Measurements from ENCODE around the gene EML1. TPM values are rescaled to one million over a fixed set of nuclear protein-coding genes. Genes with fewer than 3 reads are reported as not detected.

EML1 gene
- total and polyA plus RNA-seq, 2 experiments from 2014 or later = 22.9 to 31.9 TPM

DNA sequence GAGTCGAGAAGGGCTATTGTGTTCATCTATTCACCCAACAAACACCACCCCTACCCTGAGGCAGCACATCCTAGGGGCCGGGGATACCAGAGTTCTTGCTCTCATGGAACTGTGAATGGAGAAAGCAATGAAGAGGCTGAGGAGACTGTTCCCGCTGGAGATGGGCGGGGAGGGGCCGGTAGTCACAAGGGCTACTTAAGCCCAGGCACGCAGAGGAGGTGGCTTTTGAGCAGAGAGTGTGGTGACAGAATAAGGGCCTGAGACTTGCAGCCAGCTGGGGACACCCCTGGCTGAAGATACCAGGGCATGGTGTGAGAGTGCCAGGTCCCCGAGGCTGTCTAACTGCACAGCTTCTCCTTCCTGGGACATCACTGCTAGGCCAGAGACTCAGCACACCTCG lies 157.9 kb downstream of the EML1 start:
- Histone ChIP-seq H2AFZ (no peak overlapping the region), H3K79me2 (no peaks in the 10 kb centered on the region), H3K4me3 (no peak overlapping the region), H3K9me2 (replicated peaks; ENCODE audit: insufficient read depth) (no peaks in the 10 kb centered on the region), H3K4me2 (no peak overlapping the region), H3K27me3 (no peaks in the 10 kb centered on the region), H3K36me3 (replicated peaks; ENCODE audit: insufficient read depth, low read depth) (no peaks in the 10 kb centered on the region), H3K27ac (no peak overlapping the region), H3K4me1 (ENCODE audit: insufficient read depth) (no peaks in the 10 kb centered on the region), H3K9me3 (ENCODE audit: low read depth) (no peaks in the 10 kb centered on the region), H4K20me1 (ENCODE audit: insufficient read depth, poor library complexity, severe bottlenecking) (no peaks in the 10 kb centered on the region)
- DNase-seq (ENCODE audit: low spot score) = no peak
- TF ChIP-seq, protein P1, sequence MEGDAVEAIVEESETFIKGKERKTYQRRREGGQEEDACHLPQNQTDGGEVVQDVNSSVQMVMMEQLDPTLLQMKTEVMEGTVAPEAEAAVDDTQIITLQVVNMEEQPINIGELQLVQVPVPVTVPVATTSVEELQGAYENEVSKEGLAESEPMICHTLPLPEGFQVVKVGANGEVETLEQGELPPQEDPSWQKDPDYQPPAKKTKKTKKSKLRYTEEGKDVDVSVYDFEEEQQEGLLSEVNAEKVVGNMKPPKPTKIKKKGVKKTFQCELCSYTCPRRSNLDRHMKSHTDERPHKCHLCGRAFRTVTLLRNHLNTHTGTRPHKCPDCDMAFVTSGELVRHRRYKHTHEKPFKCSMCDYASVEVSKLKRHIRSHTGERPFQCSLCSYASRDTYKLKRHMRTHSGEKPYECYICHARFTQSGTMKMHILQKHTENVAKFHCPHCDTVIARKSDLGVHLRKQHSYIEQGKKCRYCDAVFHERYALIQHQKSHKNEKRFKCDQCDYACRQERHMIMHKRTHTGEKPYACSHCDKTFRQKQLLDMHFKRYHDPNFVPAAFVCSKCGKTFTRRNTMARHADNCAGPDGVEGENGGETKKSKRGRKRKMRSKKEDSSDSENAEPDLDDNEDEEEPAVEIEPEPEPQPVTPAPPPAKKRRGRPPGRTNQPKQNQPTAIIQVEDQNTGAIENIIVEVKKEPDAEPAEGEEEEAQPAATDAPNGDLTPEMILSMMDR (IDR thresholded peaks at IDR 0.05; ENCODE audit: poor library complexity) = no peak
- TF ChIP-seq EZH2phosphoT487 (IDR thresholded peaks at IDR 0.05; ENCODE audit: low read depth, severe bottlenecking, unreplicated experiment) (no peak), EZH2 (IDR thresholded peaks at IDR 0.05; ENCODE audit: borderline replicate concordance) (no peak)
- 78% methylated on average over 7 of the region's 8 CpGs for WGBS (ENCODE audit: low lambda C conversion rate, missing lambda C conversion rate)

DNA sequence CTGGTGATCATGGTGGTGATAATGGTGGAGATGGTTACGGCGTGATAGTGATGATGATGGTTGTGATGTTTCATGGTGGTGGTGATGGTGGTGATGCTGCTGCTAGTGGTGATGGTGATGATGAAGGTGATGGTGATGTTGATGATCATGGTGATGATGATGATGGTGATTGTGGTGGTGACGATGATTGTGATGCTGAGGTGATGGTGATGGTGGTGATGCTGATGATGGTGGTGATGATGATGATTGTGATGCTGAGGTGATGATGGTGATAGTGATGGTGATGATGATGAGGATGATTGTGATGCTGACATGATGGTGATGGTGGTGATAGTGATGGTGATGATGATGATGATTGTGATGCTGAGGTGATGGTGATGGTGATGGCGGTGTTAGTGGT lies 158.8 kb downstream of the EML1 start:
- H3K79me2 ChIP-seq = no peaks in the 10 kb centered on the region
- H2AFZ ChIP-seq = no peak overlapping the region
- no peaks in the 10 kb centered on the region for H3K36me3 ChIP-seq (replicated peaks; ENCODE audit: insufficient read depth, low read depth)
- TF ChIP-seq, protein P1 (IDR thresholded peaks at IDR 0.05; ENCODE audit: poor library complexity) = no peak
- TF ChIP-seq EZH2 (IDR thresholded peaks at IDR 0.05; ENCODE audit: borderline replicate concordance) = no peak
- no peak for TF ChIP-seq EZH2phosphoT487 (IDR thresholded peaks at IDR 0.05; ENCODE audit: low read depth, severe bottlenecking, unreplicated experiment)
- H3K9me3 ChIP-seq (ENCODE audit: low read depth) = no peaks in the 10 kb centered on the region
- no peak overlapping the region for H3K4me3 ChIP-seq
- H3K4me2 ChIP-seq = no peak overlapping the region
- no peak for DNase-seq (ENCODE audit: low spot score)
- H4K20me1 ChIP-seq (ENCODE audit: insufficient read depth, poor library complexity, severe bottlenecking) = no peaks in the 10 kb centered on the region
- no peak overlapping the region for H3K27ac ChIP-seq
- no peaks in the 10 kb centered on the region for H3K9me2 ChIP-seq (replicated peaks; ENCODE audit: insufficient read depth)
- 95% methylated on average over 4 of the region's 4 CpGs for WGBS (ENCODE audit: low lambda C conversion rate, missing lambda C conversion rate)
- H3K4me1 ChIP-seq (ENCODE audit: insufficient read depth) = no peaks in the 10 kb centered on the region
- H3K27me3 ChIP-seq = no peaks in the 10 kb centered on the region

DNA sequence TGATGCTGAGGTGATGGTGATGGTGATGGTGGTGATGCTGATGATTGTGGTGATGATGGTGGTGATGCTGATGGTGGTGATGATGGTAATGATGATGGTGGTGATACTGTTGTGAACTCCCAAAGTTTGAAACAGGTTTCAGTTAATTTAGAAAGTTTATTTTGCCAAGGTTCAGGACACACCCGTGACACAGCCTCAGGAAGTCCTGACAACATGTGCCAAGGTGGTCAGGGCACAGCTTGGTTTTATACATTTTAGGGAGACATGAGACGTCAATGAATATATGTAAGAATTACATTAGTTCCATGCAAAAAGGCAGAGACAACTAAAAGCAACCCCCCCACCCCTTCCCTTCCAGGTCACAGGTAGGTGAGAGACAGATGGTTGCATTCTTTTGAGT lies 159.2 kb downstream of the EML1 start:
- WGBS (ENCODE audit: low lambda C conversion rate, missing lambda C conversion rate) = 38% methylated on average over 2 of the region's 2 CpGs
- Histone ChIP-seq H3K36me3 (replicated peaks; ENCODE audit: insufficient read depth, low read depth) (no peaks in the 10 kb centered on the region), H3K79me2 (no peaks in the 10 kb centered on the region), H3K9me2 (replicated peaks; ENCODE audit: insufficient read depth) (no peaks in the 10 kb centered on the region), H3K4me1 (ENCODE audit: insufficient read depth) (no peaks in the 10 kb centered on the region), H3K27ac (no peak overlapping the region), H3K4me3 (no peak overlapping the region), H3K4me2 (no peak overlapping the region), H2AFZ (no peak overlapping the region), H3K9me3 (ENCODE audit: low read depth) (no peaks in the 10 kb centered on the region), H3K27me3 (no peaks in the 10 kb centered on the region), H4K20me1 (ENCODE audit: insufficient read depth, poor library complexity, severe bottlenecking) (no peaks in the 10 kb centered on the region)
- TF ChIP-seq, protein P1 (IDR thresholded peaks at IDR 0.05; ENCODE audit: poor library complexity) = no peak
- DNase-seq (ENCODE audit: low spot score) = no peak

DNA sequence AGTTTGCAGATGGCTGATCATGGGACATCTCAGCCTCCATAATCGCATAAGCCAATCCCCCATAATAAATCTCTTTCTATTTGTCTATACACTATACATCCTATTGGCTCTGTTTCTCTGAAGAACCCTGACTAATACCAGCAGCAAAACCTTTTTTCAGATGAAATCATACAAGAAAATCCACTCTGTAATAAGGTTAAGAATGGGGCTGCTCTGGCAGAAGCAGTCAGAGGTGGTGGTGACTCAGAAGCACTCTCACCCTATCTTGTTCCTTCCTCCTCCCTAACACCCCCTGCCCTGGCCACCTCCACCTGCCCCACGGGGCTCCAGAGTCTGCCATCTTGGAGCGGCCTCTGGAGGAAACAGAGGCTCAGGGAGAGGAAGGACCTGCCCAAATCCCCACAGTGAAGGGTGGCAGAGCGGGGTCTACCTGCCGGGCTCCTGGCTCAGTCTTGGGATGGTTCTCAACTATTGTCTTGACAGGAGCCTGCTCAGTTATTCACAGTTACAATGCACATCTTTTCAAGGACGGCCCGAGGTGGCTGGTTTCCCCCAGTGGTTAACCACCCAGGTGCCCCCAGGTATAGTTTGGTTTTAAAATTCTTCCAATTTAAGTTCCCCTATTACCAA lies 162.7 kb downstream of the EML1 start:
- no peaks in the 10 kb centered on the region for H3K9me2 ChIP-seq (replicated peaks; ENCODE audit: insufficient read depth)
- H3K27ac ChIP-seq = no peak overlapping the region
- H3K79me2 ChIP-seq = no peaks in the 10 kb centered on the region
- H2AFZ ChIP-seq = no peak overlapping the region
- H3K36me3 ChIP-seq (replicated peaks; ENCODE audit: insufficient read depth, low read depth) = no peaks in the 10 kb centered on the region
- no peak overlapping the region for H3K4me2 ChIP-seq
- H3K9me3 ChIP-seq (ENCODE audit: low read depth) = no peaks in the 10 kb centered on the region
- H4K20me1 ChIP-seq (ENCODE audit: insufficient read depth, poor library complexity, severe bottlenecking) = no peaks in the 10 kb centered on the region
- H3K4me1 ChIP-seq (ENCODE audit: insufficient read depth) = no peaks in the 10 kb centered on the region
- H3K4me3 ChIP-seq = no peak overlapping the region
- DNase-seq (ENCODE audit: low spot score) = no peak
- H3K27me3 ChIP-seq = no peaks in the 10 kb centered on the region
- no peak for TF ChIP-seq EZH2 (IDR thresholded peaks at IDR 0.05; ENCODE audit: borderline replicate concordance)
- TF ChIP-seq, protein P1 (IDR thresholded peaks at IDR 0.05; ENCODE audit: poor library complexity) = no peak
- WGBS (ENCODE audit: low lambda C conversion rate, missing lambda C conversion rate) = 92% methylated on average over 7 of the region's 7 CpGs

Measured in hepatocyte (in vitro differentiated cells).